ENCODE data around the gene ENTR1.

Gene ENTR1

GRCh38 chr9:136396219-136396515 lies 14.2 kb downstream of the ENTR1 start:
- no peak for DNase-seq (ENCODE audit: low read depth)

GRCh38 chr9:136395345-136396218 lies 14.8 kb downstream of the ENTR1 start:
- DNase-seq (ENCODE audit: low read depth): no peak

- DNase-seq (ENCODE audit: low read depth): no peak
These were observed 15.4 kb downstream of the ENTR1 start for GRCh38 chr9:136395020-136395340.

- DNase-seq (ENCODE audit: low read depth): no peak
These were observed 15.9 kb downstream of the ENTR1 start for GRCh38 chr9:136394312-136395019.

- DNase-seq (ENCODE audit: low read depth): no peak
These were observed 16.9 kb downstream of the ENTR1 start for GRCh38 chr9:136393531-136393930.

GRCh38 chr9:136392538-136393449 lies 17.6 kb downstream of the ENTR1 start:
- DNase-seq (ENCODE audit: low read depth): no peak

- no peak for DNase-seq (ENCODE audit: low read depth)
These were observed 18.5 kb downstream of the ENTR1 start for GRCh38 chr9:136391737-136392537.

GRCh38 chr9:136389396-136389795 lies 21.0 kb downstream of the ENTR1 start:
- no peak for DNase-seq (ENCODE audit: low read depth)

GRCh38 chr9:136387217-136387616 lies 23.2 kb downstream of the ENTR1 start:
- DNase-seq (ENCODE audit: low read depth): no peak

- no peak for DNase-seq (ENCODE audit: low read depth)
These were observed 24.4 kb downstream of the ENTR1 start for GRCh38 chr9:136386018-136386417.

GRCh38 chr9:136385015-136385414 lies 25.4 kb downstream of the ENTR1 start:
- DNase-seq (ENCODE audit: low read depth): peak; percentile 24

GRCh38 chr9:136383436-136383835 lies 27.0 kb downstream of the ENTR1 start:
- DNase-seq (ENCODE audit: low read depth): no peak

- no peak for DNase-seq (ENCODE audit: low read depth)
These were observed 28.4 kb downstream of the ENTR1 start for GRCh38 chr9:136381966-136382513.

- no peak for DNase-seq (ENCODE audit: low read depth)
These were observed 29.1 kb downstream of the ENTR1 start for GRCh38 chr9:136381311-136381710.

GRCh38 chr9:136380381-136380780 lies 30.0 kb downstream of the ENTR1 start:
- DNase-seq (ENCODE audit: low read depth): no peak

- no peak for DNase-seq (ENCODE audit: low read depth)
These were observed 30.5 kb downstream of the ENTR1 start for GRCh38 chr9:136379891-136380290.

GRCh38 chr9:136379401-136379800 lies 31.0 kb downstream of the ENTR1 start:
- no peak for DNase-seq (ENCODE audit: low read depth)

- DNase-seq (ENCODE audit: low read depth): no peak
These were observed 31.5 kb downstream of the ENTR1 start for GRCh38 chr9:136379003-136379287.

GRCh38 chr9:136378170-136379002 lies 32.0 kb downstream of the ENTR1 start:
- no peak for DNase-seq (ENCODE audit: low read depth)

GRCh38 chr9:136377341-136378169 lies 32.9 kb downstream of the ENTR1 start:
- DNase-seq (ENCODE audit: low read depth): no peak
